ENCODE results near the gene MREG. TPM values are rescaled to one million over a fixed set of nuclear protein-coding genes. Genes with fewer than 3 reads are reported as not detected.

The MREG gene
- total RNA-seq (2014; rRNA removed; shearing (Covaris generic)) = 2.4 and 4.3 TPM in 2 replicates

GRCh38 chr2:216013080-216013909 lies at the start of gene MREG:
TSS of gene MREG (minus strand) at chr2:216013551. CDS start at chr2:216013327, 224 bp downstream.

Other genes with a start within 250 kb of the MREG start
- 8.5 and 14.0 TPM in 2 replicates for gene PECR, start 68.3 kb upstream of the MREG start, total RNA-seq (2014; rRNA removed; shearing (Covaris generic))
- gene TMEM169, start 68.4 kb upstream of the MREG start, total RNA-seq (2014; rRNA removed; shearing (Covaris generic)) = 0.88 and 2.6 TPM in 2 replicates
- gene XRCC5, start 95.8 kb upstream of the MREG start, total RNA-seq (2014; rRNA removed; shearing (Covaris generic)) = 211 and 236 TPM in 2 replicates